GM18526 (cell line): ENCODE data around the gene MACROD1.

Source experiments
- POLR2A ChIP-seq: IDR thresholded peaks from 3 replicates; pipeline ENCODE4 v1.6.1; 2011; ENCODE audit not compliant: insufficient read length; ENCODE audit errors: extremely low read depth

MACROD1 gene

GRCh38 chr11:64072403-64072802 is 93.5 kb downstream of the MACROD1 start:
- no peak for TF ChIP-seq POLR2A

DNA sequence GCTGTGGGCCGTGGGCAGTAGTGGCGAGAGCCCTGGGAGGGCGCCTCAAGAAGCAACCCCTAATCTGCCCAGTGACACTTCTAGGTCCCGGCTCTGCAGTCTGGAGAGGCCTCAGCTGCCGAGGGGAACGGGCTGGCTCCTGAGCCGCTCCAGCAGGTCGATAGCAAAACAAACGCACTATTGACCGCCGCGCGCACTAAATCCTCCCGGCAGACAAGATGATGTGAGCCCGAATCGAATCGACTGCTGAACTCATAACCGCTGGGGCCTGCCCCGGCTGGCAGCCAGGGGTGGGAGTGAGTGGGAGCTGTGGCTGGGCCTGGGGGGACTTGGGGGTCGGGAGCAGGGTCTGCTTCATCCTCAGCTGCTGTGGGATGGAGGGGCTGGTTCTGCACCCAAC is 94.1 kb downstream of the MACROD1 start:
- no peak for TF ChIP-seq POLR2A

DNA sequence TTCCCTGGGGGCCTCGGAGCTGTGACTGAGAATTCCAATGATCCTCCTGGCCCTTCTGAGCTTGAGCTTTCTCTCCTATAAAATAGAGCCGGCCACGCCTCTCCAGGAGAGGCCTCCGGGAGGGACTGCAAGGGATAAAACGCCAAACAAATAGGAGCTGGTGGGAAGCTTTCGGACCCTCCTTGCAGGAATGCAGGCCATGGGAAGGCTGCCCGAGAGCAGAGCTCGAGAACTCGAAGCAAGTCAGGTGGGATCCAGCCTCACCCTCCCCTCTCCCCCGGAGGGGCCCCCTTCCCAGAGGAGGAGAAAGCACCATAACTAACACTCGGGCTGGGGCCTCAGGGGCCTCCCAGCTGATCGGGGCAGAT is 95.6 kb downstream of the MACROD1 start:
- TF ChIP-seq POLR2A = no peak

- TF ChIP-seq POLR2A = no peak
These were observed 96.3 kb downstream of the MACROD1 start for GRCh38 chr11:64069401-64070313.

DNA sequence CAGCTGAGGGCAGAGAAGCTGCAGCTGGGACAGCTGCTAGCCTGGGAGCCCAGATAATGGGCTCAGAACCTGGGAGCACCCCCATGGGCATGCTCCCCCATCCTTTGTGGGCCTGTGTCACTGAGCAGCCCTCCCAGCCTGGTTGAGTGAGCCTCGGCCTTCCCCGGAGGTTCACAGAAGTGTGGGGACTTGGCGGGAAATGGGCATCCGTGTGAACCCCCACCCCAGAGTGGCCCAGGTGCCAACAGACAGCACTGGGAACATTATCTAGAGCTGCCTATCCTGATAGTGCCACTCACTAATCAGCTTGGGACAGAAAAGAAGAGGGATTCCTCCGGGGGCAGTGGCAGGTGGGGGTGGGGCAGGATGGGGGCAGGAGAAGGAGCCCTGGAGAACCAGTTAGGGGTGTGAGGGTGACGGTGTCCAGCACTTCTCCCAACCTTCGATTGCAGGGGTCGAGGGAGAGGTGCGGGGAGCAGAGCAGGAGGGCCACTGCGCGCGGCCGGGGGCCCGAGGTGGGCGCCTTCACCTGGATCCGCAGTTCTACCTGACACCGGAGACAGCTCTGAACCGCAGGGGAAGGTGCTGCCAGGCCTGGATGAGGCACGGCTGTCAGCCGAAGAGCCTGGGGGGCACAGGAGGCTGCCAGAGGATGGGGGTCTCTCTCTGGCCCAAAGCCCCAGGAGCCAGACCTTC is 97.1 kb downstream of the MACROD1 start:
- TF ChIP-seq POLR2A = no peak

DNA sequence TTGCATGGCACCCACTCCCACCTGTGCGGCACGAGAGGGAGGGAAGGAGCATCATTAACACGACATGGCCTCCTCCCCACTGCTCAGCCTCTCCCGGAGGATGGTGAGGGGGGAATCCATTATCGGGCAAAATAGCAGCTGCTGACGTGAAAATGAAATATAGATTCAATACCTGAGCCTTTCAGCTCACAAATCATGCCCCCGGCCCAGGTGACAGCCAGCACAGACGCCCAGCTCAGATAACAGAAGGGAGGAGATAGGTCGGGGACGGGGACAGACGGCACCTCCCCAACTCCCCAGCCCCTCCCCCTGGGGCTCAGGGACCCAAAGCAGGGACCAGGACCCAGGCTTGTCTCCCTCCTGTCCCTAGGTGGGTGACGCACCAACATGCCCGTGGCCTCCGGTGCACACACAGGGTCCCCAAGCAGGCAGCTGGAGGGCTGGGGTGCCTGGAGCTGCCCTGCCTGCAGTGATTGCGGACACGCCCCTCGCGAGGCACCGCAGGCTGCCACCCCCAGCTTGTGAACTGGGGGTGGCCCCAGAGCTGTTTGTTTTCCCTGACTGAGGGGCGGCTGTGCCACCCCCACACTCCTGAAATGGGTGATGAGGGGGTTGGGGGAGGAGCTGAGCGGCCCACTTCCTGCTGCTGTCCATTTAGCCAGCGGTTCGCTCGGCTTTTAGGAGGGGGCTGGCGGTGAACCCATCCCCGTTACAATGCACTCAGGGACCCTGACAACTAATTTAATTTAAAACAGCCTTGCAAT is 98.5 kb downstream of the MACROD1 start:
- no peak for TF ChIP-seq POLR2A

- no peak for TF ChIP-seq POLR2A
These were observed 100.2 kb downstream of the MACROD1 start for GRCh38 chr11:64065712-64066111.

DNA sequence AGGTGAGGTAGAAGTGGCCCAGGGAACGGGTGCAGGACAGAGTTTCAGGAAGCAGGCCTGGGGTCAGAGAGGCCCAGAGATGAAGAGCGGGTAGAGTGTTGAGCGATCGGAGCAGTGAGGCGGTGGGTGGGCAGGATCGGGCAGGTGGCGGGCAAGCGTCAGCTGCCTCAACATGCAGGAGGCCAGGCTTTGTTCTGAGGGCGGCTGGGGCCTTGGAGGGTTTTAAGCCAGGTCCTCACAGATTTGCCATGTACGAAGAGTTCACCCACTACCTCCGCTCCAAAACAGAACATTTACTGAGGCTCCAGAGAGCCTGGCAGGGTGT is 100.8 kb downstream of the MACROD1 start:
- no peak for TF ChIP-seq POLR2A

- no peak for TF ChIP-seq POLR2A
These were observed 101.4 kb downstream of the MACROD1 start for GRCh38 chr11:64064374-64065140.

DNA sequence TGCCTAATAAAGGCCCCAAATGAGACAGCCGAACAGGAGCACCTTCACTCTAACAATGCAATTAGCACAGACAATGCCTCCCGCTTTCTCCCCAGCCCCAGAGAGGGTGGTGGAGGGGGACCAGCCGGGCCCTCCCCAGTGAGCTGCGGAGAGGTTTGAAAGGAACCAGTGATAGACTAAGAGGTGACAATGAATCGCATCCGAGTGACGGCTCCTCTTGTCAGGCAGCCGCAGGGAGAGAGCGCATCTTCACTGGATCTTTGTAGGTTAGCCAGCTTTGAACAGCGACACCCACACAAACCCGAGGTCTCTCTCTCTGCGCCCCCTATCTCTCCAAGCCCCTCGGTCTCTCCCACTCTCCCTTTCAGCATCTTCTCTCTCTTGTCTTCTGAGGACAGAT is 102.1 kb downstream of the MACROD1 start:
- TF ChIP-seq POLR2A = no peak

GRCh38 chr11:64062185-64063039 is 103.5 kb downstream of the MACROD1 start:
- no peak for TF ChIP-seq POLR2A

GRCh38 chr11:64060861-64061444 is 105.0 kb downstream of the MACROD1 start:
- TF ChIP-seq POLR2A = no peak

DNA sequence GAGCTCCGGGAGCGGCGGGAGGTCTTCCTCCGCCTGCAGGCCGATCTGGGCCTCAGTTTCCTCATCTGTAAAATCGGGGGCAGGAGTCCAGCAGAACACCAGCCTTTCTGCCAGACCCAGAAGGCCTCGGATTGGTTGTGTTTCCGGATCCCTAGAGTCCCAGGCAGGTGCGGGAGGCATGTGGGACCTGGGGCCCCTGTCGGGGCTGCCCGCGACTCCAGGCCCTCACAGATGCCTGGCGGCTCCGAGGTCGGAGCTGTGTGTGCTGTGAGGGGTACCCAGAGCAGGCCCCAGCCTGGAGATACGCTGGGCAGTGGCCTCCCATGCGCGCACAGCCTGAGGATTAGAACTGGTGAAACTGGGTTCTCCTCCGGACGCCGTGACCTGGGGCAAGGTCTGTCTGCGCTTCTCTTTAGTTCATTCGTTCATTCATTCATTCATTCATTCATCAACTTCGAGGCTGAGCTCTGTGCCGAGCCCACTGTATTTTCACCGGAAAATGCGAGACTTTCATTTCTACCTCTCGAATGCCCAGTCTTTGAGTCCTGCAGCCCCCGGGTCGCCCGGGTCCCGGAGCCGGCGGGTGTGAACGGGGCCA is 105.6 kb downstream of the MACROD1 start:
- TF ChIP-seq POLR2A = no peak
